NCI-H2227 treated with DMSO at 0.1 percent for 48 hours (cell line): Measurements from ENCODE around the gene TUBB4B.

Source experiments
- DNase-seq: peaks from one replicate; lab custom pipeline; 2025; lab: John Stamatoyannopoulos, UW

TUBB4B gene

DNA sequence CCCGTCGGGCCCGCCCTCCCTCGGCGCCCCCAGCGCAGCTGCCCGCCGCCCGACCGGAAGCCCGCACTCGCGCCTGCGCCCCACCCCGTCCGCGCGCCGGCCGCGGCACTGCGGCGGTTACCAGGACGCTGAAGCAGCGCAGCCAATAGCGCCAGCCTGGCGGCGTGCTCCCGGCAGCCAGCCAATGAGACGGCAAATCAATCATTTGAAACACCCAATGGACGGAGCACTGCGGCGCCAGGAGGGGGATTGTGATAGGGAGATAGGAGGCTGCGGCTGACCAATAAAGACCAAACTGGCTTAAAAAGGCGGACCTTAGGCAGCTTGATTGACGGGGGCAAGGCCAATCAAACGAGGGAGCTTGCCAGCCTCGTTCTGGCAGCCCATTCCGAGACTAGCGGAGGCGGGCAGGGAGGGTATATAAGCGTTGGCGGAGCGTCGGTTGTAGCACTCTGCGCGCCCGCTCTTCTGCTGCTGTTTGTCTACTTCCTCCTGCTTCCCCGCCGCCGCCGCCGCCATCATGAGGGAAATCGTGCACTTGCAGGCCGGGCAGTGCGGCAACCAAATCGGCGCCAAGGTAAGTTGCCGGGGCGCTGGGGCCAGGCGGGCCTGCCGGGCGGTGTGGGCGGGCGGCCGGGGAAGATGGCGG, at the start of gene TUBB4B:
Gene TUBB4B (plus strand): TSS at position 447 of the 649 bp plus-strand sequence. CDS start 74 bp downstream, at position 521.
- DNase-seq, result peak; percentile 98

DNA sequence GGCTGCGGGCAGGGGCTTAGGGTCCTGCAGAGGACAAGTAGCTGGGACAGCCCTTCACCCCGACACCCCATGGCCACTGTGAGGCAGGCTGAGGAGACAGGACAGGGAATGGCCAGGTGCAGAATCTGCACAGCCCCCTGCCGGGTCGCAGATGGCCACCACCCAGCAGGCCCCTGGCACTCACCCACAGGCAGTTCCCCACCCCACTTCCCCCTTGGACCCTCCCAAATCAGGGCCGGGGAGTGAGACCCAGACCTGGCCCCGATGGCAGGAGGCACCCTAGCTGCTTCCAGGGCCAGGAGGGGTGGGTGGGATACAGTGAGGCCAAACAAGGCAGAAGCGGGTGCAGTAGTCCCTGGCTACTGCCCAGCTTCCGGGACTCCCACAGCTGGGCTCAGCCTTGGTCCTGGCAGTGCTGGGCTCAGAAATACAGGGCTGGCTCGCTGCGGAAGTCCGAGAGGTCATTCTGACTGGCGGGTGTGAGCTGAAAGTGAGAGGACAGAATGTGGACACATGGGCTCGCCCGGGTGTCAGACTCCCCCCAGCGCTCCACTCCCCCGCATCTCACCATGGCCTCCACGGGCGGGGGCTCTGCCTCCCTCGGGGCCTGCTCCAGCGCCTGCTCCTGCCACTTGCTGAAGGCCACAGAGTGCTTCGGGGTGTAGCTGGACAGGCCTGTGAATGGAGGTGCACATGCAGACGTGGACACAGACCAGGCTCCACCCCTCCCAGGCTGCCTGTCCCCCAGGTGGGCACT, 49.2 kb upstream of the TUBB4B start:
- no peak for DNase-seq

DNA sequence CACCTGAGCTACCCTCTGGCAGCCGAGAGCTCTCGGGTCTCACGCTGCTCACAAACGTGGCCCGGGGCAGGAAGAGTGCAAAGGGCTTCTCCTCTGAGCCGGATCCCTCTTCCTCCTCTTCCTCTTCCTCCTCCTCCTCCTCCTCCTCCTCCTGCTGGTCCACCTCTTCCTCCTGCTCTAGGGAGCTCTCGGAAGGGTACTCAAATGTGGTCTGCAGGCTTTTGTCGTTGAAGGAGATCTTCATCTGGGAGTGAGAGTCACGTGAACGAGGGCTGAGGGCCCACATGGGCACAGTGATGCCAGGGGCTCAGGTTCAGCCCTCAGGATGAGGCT, 48.7 kb upstream of the TUBB4B start:
- DNase-seq, result no peak

- no peak for DNase-seq
Measured at GRCh38 chr9:137192859-137193258, 48.2 kb upstream of the TUBB4B start.

DNA sequence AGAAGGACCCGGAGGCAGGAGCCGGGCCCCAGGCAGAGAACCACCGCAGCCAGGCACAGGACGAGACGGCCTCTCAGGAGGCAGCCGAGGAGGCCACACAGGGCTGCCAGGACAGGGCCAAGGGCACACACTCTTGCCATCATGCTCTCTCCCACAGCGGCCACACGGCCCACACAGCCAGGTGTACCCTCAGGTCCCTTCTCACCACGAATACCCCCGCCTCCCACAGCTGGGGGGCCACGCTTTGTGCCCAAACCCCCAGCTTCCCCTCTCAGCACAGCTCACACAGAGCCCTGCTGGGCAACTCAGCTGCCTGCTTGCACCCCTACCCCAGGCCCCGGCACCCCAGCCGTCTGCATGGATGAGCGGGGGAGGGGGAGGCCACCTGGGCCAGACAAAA, 47.3 kb upstream of the TUBB4B start:
- no peak for DNase-seq

DNA sequence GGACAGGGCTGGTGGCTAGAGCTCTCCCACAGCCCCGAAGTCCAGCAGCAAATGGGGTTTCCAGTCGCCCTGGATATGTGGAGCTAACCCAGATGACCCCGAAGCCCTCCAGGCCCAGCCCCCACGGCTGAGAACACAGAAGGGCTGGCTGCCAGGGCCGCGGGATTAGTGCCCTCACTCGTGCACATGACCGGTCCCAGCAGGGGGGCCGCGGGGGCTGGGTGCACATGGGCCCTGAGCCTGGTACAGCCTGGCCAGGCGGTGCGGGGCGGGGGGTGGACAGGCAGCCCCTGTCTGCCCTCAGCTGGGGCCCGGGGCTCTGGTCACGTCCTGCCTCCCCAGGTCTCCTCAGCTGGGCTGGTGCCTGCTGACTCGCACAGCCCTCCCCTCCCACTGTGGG, 46.7 kb upstream of the TUBB4B start:
- DNase-seq, result no peak

GRCh38 chr9:137194909-137195308, 46.2 kb upstream of the TUBB4B start:
- no peak for DNase-seq

DNA sequence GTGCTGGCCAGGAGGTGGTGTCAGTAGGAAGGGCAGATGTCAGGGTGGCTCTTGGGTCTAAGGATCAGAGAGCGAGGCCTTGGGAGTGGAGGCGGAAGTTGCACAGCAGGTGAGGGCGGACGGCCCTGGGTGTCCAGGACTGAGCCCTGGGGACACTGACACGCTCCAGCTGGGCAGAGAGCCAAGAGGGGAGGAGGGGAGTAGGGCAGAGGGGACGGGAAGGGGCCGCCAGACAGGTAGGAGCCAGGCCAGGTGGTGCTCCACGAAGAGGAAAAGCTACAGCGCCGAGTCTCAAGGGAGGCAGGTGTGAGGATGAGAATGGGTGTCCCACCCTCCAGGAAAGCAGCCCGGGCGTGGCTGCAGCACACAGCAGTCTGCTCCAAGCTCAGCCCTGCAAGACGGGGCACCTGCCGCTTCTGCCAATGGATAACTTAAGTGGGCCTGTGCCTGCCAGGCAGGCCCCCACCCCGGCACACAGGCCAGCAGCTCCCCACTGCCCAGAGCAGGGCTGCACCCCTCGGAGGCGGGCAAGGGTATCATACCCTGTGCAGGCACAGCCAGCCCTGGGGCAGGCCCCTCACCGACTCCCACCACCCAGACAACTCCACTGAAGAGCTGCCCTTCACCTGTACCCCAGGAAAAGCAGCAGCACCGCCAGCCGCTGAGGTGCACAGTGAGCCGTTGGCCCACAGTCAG, 45.4 kb upstream of the TUBB4B start:
- no peak for DNase-seq

- no peak for DNase-seq
Measured at GRCh38 chr9:137198051-137198901, 42.8 kb upstream of the TUBB4B start.

- DNase-seq, result no peak
Measured at GRCh38 chr9:137198902-137199283, 42.2 kb upstream of the TUBB4B start.

- DNase-seq, result no peak
Measured at GRCh38 chr9:137199411-137200121, 41.5 kb upstream of the TUBB4B start.

DNA sequence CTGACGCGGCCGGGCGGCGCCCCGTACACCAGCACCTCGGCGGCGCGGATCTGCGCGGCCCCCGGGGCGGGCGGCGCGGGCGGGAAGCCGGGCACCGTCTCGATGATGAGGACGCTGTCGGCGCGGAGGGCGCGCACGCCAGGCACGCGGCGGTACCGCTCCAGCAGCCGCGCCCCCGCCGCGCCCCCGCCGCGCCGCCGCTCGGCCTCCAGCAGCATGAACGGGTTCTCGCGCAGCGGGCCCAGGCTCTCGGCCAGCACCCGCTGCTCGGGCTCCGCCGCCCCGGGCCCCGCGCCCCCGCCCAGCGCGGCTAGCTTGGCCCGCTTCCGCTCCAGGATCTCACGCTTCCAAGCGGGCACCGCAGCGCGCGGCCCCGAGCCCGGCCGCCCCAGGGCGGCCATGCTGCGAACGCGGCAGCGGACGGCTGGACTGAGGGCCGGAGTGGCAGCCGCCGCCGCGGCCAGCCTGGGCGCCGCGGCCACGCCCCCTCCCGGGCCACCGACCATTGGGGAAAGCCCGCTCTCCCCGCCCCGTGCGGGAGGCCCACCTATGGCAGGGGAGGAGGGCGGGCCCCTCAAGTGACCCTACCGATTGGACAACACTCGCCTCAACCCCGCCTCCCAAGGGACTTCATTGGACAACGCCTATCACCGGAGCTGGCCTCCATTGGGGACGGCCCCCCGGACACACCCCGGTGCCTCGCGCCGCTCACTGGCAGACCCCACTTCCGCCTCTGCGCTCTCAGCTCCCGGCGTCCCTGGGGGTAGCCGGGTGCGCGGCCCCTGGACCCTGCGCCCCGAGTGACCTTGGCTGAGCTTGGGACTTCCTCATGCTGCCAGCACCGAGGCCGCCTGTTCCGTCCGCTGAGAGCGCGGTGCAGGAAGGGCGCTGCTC, 40.5 kb upstream of the TUBB4B start, which contains the start of gene TPRN:
Gene TPRN (minus strand): TSS at position 431 of the 894 bp plus-strand sequence. CDS start 30 bp downstream, at position 401.
- DNase-seq, result peak; percentile 92

DNA sequence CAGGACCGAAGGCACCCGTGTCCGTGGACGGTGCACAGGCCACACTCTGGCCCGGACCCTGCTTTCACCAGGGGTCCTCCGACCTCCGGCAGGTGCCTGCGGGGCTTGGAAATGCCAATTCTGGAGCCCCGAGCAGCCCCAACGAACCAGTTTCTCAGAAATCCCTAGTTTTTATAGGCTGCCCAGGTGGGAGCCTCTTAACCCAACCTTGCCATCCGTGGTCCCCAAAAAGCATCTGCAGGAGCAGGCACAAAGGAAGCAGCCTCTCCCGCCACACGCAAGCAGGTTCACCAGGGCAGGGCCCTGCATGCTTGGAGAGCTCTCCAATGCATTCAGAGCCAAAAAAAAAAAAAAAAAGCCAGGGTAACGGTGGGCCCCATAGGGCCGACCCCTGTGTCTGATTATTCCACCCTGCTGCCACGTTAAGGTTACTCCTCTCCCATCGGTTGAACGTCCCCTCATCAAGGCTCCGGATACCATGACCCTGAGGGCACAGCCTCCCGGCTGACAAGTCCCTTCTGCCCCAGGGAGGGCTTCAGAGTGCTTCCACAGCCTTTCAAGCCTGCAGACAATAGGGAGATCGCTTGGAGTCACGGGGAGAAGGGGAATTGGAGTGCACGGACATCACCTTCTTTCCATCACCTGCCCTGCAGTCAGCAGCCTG, 39.8 kb upstream of the TUBB4B start:
- no peak for DNase-seq

- no peak for DNase-seq
Measured at GRCh38 chr9:137202966-137203365, 38.1 kb upstream of the TUBB4B start.

DNA sequence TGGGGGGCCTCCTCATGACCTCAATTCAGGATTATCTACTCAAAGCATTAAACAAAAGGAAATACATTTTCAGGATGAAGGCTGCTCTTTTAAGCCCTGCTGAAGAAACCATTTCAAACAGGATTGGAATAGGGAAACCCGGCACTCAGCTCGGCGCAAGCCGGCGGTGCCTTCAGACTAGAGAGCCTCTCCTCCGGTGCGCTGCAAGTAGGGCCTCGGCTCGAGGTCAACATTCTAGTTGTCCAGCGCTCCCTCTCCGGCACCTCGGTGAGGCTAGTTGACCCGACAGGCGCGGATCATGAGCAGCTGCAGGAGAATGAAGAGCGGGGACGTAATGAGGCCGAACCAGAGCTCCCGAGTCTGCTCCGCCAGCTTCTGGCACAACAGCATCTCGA, 36.4 kb upstream of the TUBB4B start:
- no peak for DNase-seq

- peak; percentile 54 for DNase-seq
Measured at GRCh38 chr9:137205126-137206069, 35.7 kb upstream of the TUBB4B start, which contains the start of the genes NDOR1 and TMEM203. TSS of gene NDOR1 (plus strand) at chr9:137205700. CDS start at chr9:137205778, 78 bp downstream. TSS of gene TMEM203 (minus strand) at chr9:137205648. CDS start at chr9:137205414, 234 bp downstream.

- DNase-seq, result no peak
Measured at GRCh38 chr9:137206602-137207001, 34.5 kb upstream of the TUBB4B start.

GRCh38 chr9:137211532-137211931, 29.6 kb upstream of the TUBB4B start:
- no peak for DNase-seq
